K562 (cell line): Measurements from ENCODE around the gene TRERF1. TPM values are rescaled to one million over a fixed set of nuclear protein-coding genes. Genes with fewer than 3 reads are reported as not detected.

Experiments used
- ATAC-seq: fragments of 200-7000 bp; cut with Tn5 transposase; 3 replicates; pipeline ENCODE4 v1.9.1; 2020; ENCODE audit warnings: moderate library complexity
- BruUV-seq: library from RNA; stranded (reverse); fragments of 400-500 nt; replicated peaks from 2 replicates; lab custom pipeline; 2021; lab: Mats Ljungman, UMichigan
- CTCF ChIA-PET: fragments of 300-600 bp; formaldehyde crosslinking; extraction: SDS; loops from one replicate; lab custom pipeline; 2021; ENCODE audit warnings: low intra/inter-chr PET ratio; lab: Yijun Ruan, JAX
- POLR2A ChIA-PET: fragments of 300-600, 350-650 bp; sonication (Branson Sonifier 250); formaldehyde crosslinking; extraction: SDS; loops from one replicate; lab custom pipeline; 2021; ENCODE audit warnings: antibody characterized with exemption, inconsistent platforms; lab: Yijun Ruan, JAX
- DNase-seq, 4 experiments: peaks; one replicate each; pipeline versions ENCODE4 v3.0.0 to v3.0.0-alpha.2; 2011 to 2018; ENCODE audit warnings: low spot score in 3 of 4, mixed read lengths in 3 of 4; ENCODE audit errors: extremely low read depth in 1 of 4
- FAIRE-seq: peaks from 2 replicates; lab custom pipeline; 2011; peaks lifted over from hg19 to GRCh38; lab: Jason Lieb, UNC
- H2AFZ ChIP-seq: 2 replicates; pipeline ENCODE4 v1.6.0; 2011; ENCODE audit warnings: low read depth, low read length, control low read depth, inconsistent platforms
- H3K27ac ChIP-seq: fragments of 200-600 bp; 3 replicates; pipeline ENCODE4 v1.8.0; 2011; ENCODE audit warnings: low read depth, mild to moderate bottlenecking, control low read depth, inconsistent platforms, low read length, moderate library complexity, mixed read lengths; ENCODE audit errors: extremely low read depth
- H3K27me3 ChIP-seq, 2 experiments: fragments of 300-600 bp in 1 of 2; 2 replicates in 1 of 2; 3 replicates in 1 of 2; pipeline versions ENCODE4 v1.6.0 to v1.8.0; 2011; ENCODE audit warnings: inconsistent platforms in 2 of 2, low read length in 2 of 2, mild to moderate bottlenecking in 1 of 2, mixed read lengths in 1 of 2, moderate library complexity in 1 of 2; ENCODE audit not compliant: control insufficient read depth in 2 of 2, insufficient read depth in 2 of 2
- H3K36me3 ChIP-seq: fragments of 300-600 bp; 3 replicates; pipeline ENCODE4 v1.8.0; 2011; ENCODE audit warnings: mild to moderate bottlenecking, low read length, inconsistent platforms; ENCODE audit not compliant: control insufficient read depth, insufficient read depth
- H3K4me1 ChIP-seq, 2 experiments: fragments of 200-600 bp in 1 of 2; replicated peaks in 1 of 2; 2 replicates in 1 of 2; 3 replicates in 1 of 2; pipeline versions ENCODE4 v1.5.1 to v1.8.0; 2011; ENCODE audit warnings: inconsistent platforms in 2 of 2, low read length in 2 of 2, mild to moderate bottlenecking in 1 of 2, mixed read lengths in 1 of 2, moderate library complexity in 1 of 2; ENCODE audit not compliant: control insufficient read depth in 2 of 2, insufficient read depth in 2 of 2
- H3K4me2 ChIP-seq: 2 replicates; pipeline ENCODE4 v1.6.1; 2011; ENCODE audit warnings: low read length, control low read depth, inconsistent platforms, mixed read lengths; ENCODE audit not compliant: insufficient read depth
- H3K4me3 ChIP-seq: fragments of 200-600 bp; sonication (generic), shearing (Covaris generic); 2 replicates; pipeline ENCODE4 v1.5.1; 2016; ENCODE audit warnings: control low read depth, inconsistent platforms
- H3K79me2 ChIP-seq: fragments of 200-600 bp; 3 replicates; pipeline ENCODE4 v1.8.0; 2011; ENCODE audit warnings: low read length, inconsistent platforms; ENCODE audit not compliant: control insufficient read depth, insufficient read depth
- H3K9ac ChIP-seq, 2 experiments: 2 replicates each; pipeline versions ENCODE4 v1.6.0 to v1.6.1; 2011; ENCODE audit warnings: low read depth in 2 of 2, low read length in 2 of 2, control low read depth in 1 of 2, inconsistent platforms in 1 of 2, mild to moderate bottlenecking in 1 of 2, mixed read lengths in 1 of 2; ENCODE audit not compliant: insufficient read depth in 1 of 2
- H3K9me1 ChIP-seq: one replicate; pipeline ENCODE4 v1.6.0; 2011; ENCODE audit warnings: inconsistent platforms, mild to moderate bottlenecking, low read length, moderate library complexity; ENCODE audit not compliant: control insufficient read depth, insufficient read depth
- H3K9me3 ChIP-seq: replicated peaks from 2 replicates; pipeline ENCODE4 v1.5.1; 2011; ENCODE audit warnings: low read depth, low read length, inconsistent platforms; ENCODE audit not compliant: control insufficient read depth, insufficient read depth
- H4K20me1 ChIP-seq: replicated peaks from 2 replicates; pipeline ENCODE4 v1.6.1; 2011; ENCODE audit warnings: low read length, inconsistent platforms, mixed read lengths; ENCODE audit not compliant: control insufficient read depth, insufficient read depth
- JUND ChIP-seq, 2 experiments: IDR thresholded peaks; 2 replicates in 1 of 2; 3 replicates in 1 of 2; pipeline ENCODE4 v1.6.1; 2011; ENCODE audit warnings: borderline replicate concordance in 2 of 2, low read depth in 2 of 2, low read length in 2 of 2, improper control_type of control experiment in 1 of 2, missing biosample characterization in 1 of 2, missing genetic modification characterization in 1 of 2, missing genetic modification reagents in 1 of 2
- RBM22 ChIP-seq: fragments of 200-400 bp; formaldehyde crosslinking; IDR thresholded peaks from 2 replicates; pipeline ENCODE4 v1.6.1; 2018; ENCODE audit warnings: low read length, low read depth; ENCODE audit not compliant: poor library complexity, severe bottlenecking
- ZBTB49 ChIP-seq: sonication (generic); formaldehyde crosslinking; IDR thresholded peaks from 2 replicates; pipeline ENCODE4 v1.8.0; 2022; ENCODE audit warnings: missing genetic modification reagents, mild to moderate bottlenecking, borderline replicate concordance
- ZFP91 ChIP-seq: sonication (generic); formaldehyde crosslinking; IDR thresholded peaks from 2 replicates; pipeline ENCODE4 v1.8.0; 2022; ENCODE audit warnings: mild to moderate bottlenecking, missing genetic modification reagents
- ZHX1 ChIP-seq: fragments of 150-350 bp; conservative IDR thresholded peaks from 2 replicates; pipeline ENCODE4 v1.6.1; 2014; ENCODE audit warnings: low read length
- ZNF212 ChIP-seq: fragments of 450-650 bp; formaldehyde crosslinking; IDR thresholded peaks from 2 replicates; pipeline ENCODE4 v1.4.0; 2020; ENCODE audit warnings: mild to moderate bottlenecking
- WGBS: fragments of 100-300 bp; shearing (Covaris generic); methylation state at CpG from one replicate; pipeline ENCODE4 v1.1.6; 2016; ENCODE audit warnings: low coverage, mixed read lengths; ENCODE audit not compliant: insufficient coverage; ENCODE audit errors: missing lambda C conversion rate; 5-methylcytosine and 5-hydroxymethylcytosine counted together
- in situ Hi-C: fragments of 300-500 bp; cut with MboI; formaldehyde crosslinking; loops from 4 replicates; pipeline ENCODE4 v1.15.0; 2018; ENCODE audit warnings: inconsistent platforms, mixed read lengths
- intact Hi-C: fragments of 100-400 bp; cut with micrococcal nuclease; formaldehyde crosslinking; loops from 2 replicates; pipeline ENCODE4 v1.14.2; 2022
- polyA plus RNA-seq, 8 experiments: library from polyadenylated mRNA; depleted of rRNA in 4 of 8; stranded (reverse) in 5 of 8; unstranded in 3 of 8; fragments of >200 nt; fragmentation: Nextera tagmentation in 2 of 8; fragmentation: Illumina TruSeq in 1 of 8; extraction: Ambion mirVana in 2 of 8; extraction: Trizol in 1 of 8; gene quantifications; 2 replicates each; pipeline versions ENCODE4 v1.2.1 to v1.2.3, GENCODE V29; 2011 to 2014; ENCODE audit warnings: inconsistent platforms in 1 of 8, missing spikeins in 1 of 8
- total RNA-seq, 7 experiments: library from RNA; depleted of rRNA in 6 of 7; stranded (reverse); fragments of >200 nt in 6 of 7; fragmentation: Illumina TruSeq in 2 of 7; extraction: Trizol in 2 of 7; gene quantifications; 2 replicates each; pipeline versions ENCODE4 v1.2.1 to v1.2.3, GENCODE V29; 2011 to 2021; ENCODE audit warnings: low replicate concordance in 1 of 7

The TRERF1 gene
- total and polyA plus RNA-seq, 9 of the 15 experiments (the other 6 are each of a cell fraction or from before 2014, with no cell fraction given), result 0.04 to 0.20 (median 0.07) TPM; not detected in 3

DNA sequence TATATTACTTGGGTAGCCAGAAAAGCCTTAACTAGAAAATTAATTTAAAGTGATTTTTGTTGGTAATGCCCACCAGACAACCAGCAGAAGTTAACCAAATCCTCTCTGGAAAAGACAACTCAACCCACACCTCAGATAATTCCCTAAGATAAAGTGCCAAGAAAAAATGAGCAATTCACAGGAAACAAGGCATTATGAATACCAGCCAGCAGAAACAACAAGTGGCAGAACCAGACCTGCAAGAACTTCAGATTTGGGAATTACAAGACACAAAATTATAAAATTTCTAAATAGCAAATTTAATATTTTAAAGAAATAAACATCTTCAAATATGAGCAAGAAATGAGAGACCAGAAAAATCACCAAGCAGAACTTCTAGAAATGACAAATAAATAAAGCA, 154.1 kb downstream of the TRERF1 start (continued):
- no peak for TF ChIP-seq ZFP91 (CRISPR knock-in tag)
- no peak for TF ChIP-seq RBM22
- TF ChIP-seq ZHX1, result no peak
- no peak for TF ChIP-seq ZNF212 (CRISPR knock-in tag)
- TF ChIP-seq JUND (IDR thresholded peaks at IDR 0.05; ENCODE audit: borderline replicate concordance, low read depth, low read length), result no peak
- TF ChIP-seq JUND (tag; IDR thresholded peaks at IDR 0.05; ENCODE audit: borderline replicate concordance, low read depth, low read length), result no peak
- TF ChIP-seq, all 486 proteins: peak for 0

GRCh38 chr6:42296614-42297013, 155.1 kb downstream of the TRERF1 start:
- H4K20me1 ChIP-seq, result no peaks in the 10 kb centered on the region
- FAIRE-seq (no peak), DNase-seq (no peak), ATAC-seq (no peak)
- intact Hi-C loops (no loop called here), in situ Hi-C loops (no loop called here)
- TF ChIP-seq ZBTB49 (CRISPR knock-in tag) (no peak), ZFP91 (CRISPR knock-in tag) (no peak)
- no TSS peak for BruUV-seq
- H3K27me3 ChIP-seq, result peaks cover 30 to 37% of the 10 kb centered on the region in 2 experiments
- ChIA-PET POLR2A (interaction anchor here (0.7 to 0.9 kb wide), 2 partner anchors 47 to 771 kb away, joined by 3 to 4 read pairs; no protein-coding TSS in a partner anchor), CTCF (no interaction called here)
- H3K4me3 ChIP-seq, result no peak overlapping the region
- WGBS, result 0% methylated on average over 3 of the region's 3 CpGs
- H3K9me1 ChIP-seq, result no peaks in the 10 kb centered on the region
- H3K4me1 ChIP-seq, result no peaks in the 10 kb centered on the region
- no peaks in the 10 kb centered on the region for H3K9me3 ChIP-seq
- no peaks in the 10 kb centered on the region for H3K79me2 ChIP-seq
- no peak overlapping the region for H3K9ac ChIP-seq
- no peak overlapping the region for H3K27ac ChIP-seq
- no peak overlapping the region for H2AFZ ChIP-seq
- no peak overlapping the region for H3K4me2 ChIP-seq
- H3K36me3 ChIP-seq, result no peaks in the 10 kb centered on the region
